PC-3 (cell line): Measurements from ENCODE around the gene KCNK18. TPM values are rescaled to one million over a fixed set of nuclear protein-coding genes. Genes with fewer than 3 reads are reported as not detected.

Experiments used
- ATAC-seq: fragments of 200-7000 bp; cut with Tn5 transposase; 2 replicates; pipeline ENCODE4 v1.9.1; 2020; ENCODE audit warnings: mild to moderate bottlenecking, moderate library complexity
- BruUV-seq: library from RNA; stranded (reverse); fragments of 400-500 nt; replicated peaks from 2 replicates; lab custom pipeline; 2021; lab: Mats Ljungman, UMichigan
- CTCF ChIA-PET: fragments of 300-600 bp; sonication (Branson Sonifier 250); formaldehyde crosslinking; loops from one replicate; lab custom pipeline; 2022; ENCODE audit warnings: antibody characterized with exemption; lab: Charles Lee
- POLR2A ChIA-PET: fragments of 300-600 bp; sonication (Branson Sonifier 250); formaldehyde crosslinking; loops from one replicate; lab custom pipeline; 2022; ENCODE audit warnings: antibody characterized with exemption; ENCODE audit not compliant: unreplicated experiment; lab: Charles Lee
- DNase-seq: peaks from one replicate; pipeline ENCODE4 v3.0.0-alpha.2; 2015
- H2AFZ ChIP-seq: fragments of 300-600 bp; sonication (generic); 2 replicates; pipeline ENCODE4 v1.6.0; 2016; ENCODE audit warnings: antibody characterized with exemption, low read length
- H3F3A ChIP-seq: fragments of 300-600 bp; sonication (generic); one replicate; pipeline ENCODE4 v1.6.0; 2017; ENCODE audit warnings: antibody characterized with exemption, low read length, control low read depth, mild to moderate bottlenecking; ENCODE audit not compliant: unreplicated experiment
- H3K27ac ChIP-seq: fragments of 300-600 bp; sonication (generic); 2 replicates; pipeline ENCODE4 v1.5.1; 2016; ENCODE audit warnings: mild to moderate bottlenecking, low read length
- H3K27me3 ChIP-seq: fragments of 300-600 bp; sonication (generic); 2 replicates; pipeline ENCODE4 v1.6.1; 2016; ENCODE audit warnings: low read length, mixed read lengths
- H3K36me3 ChIP-seq: fragments of 300-600 bp; sonication (generic); 2 replicates; pipeline ENCODE4 v1.6.1; 2016; ENCODE audit warnings: low read depth, mixed run types, low read length, mixed read lengths
- H3K4me1 ChIP-seq: fragments of 300-600 bp; sonication (generic); 2 replicates; pipeline ENCODE4 v1.5.1; 2016; ENCODE audit warnings: low read length; ENCODE audit not compliant: insufficient read depth
- H3K4me2 ChIP-seq: fragments of 300-600 bp; sonication (generic); 2 replicates; pipeline ENCODE4 v1.6.0; 2016; ENCODE audit warnings: low read length
- H3K4me3 ChIP-seq: fragments of 300-600 bp; sonication (generic); 2 replicates; pipeline ENCODE4 v1.5.1; 2016; ENCODE audit warnings: mild to moderate bottlenecking, low read length, mixed read lengths
- H3K79me2 ChIP-seq: fragments of 300-600 bp; sonication (generic); 2 replicates; pipeline ENCODE4 v1.6.1; 2017; ENCODE audit warnings: low read length, mixed read lengths
- H3K9ac ChIP-seq: fragments of 300-600 bp; sonication (generic); 2 replicates; pipeline ENCODE4 v1.6.0; 2016; ENCODE audit warnings: mild to moderate bottlenecking, low read length
- H3K9me2 ChIP-seq: fragments of 300-600 bp; sonication (generic); replicated peaks from 2 replicates; pipeline ENCODE4 v1.6.1; 2016; ENCODE audit warnings: mixed run types, low read length, mixed read lengths
- H3K9me3 ChIP-seq: fragments of 300-600 bp; sonication (generic); 2 replicates; pipeline ENCODE4 v1.6.1; 2016; ENCODE audit warnings: low read length, mixed read lengths
- H4K20me1 ChIP-seq: fragments of 300-600 bp; sonication (generic); 2 replicates; pipeline ENCODE4 v1.6.1; 2016; ENCODE audit warnings: low read length, mixed read lengths
- EZH2 ChIP-seq: fragments of 300-600 bp; sonication (generic); IDR thresholded peaks from one replicate; pipeline ENCODE4 v1.6.1; 2017; ENCODE audit warnings: antibody characterized with exemption, mild to moderate bottlenecking, low read length; ENCODE audit not compliant: unreplicated experiment
- EZH2phosphoT487 ChIP-seq: fragments of 300-600 bp; sonication (generic); IDR thresholded peaks from 2 replicates; pipeline ENCODE4 v1.6.1; 2018; ENCODE audit warnings: mild to moderate bottlenecking, antibody characterized with exemption, low read length, borderline replicate concordance
- intact Hi-C: fragments of 100-400 bp; cut with micrococcal nuclease; formaldehyde crosslinking; loops from 2 replicates; pipeline ENCODE4 v1.9.0; 2023
- total RNA-seq: library from RNA; depleted of rRNA; stranded (reverse); fragments of >200 nt; gene quantifications from 2 replicates; pipeline ENCODE4 v1.2.3, GENCODE V29; 2014
- TF ChIP-seq, protein P1 (sequence below): fragments of 300-600 bp; sonication (generic); conservative IDR thresholded peaks from 2 replicates; pipeline ENCODE4 v1.5.1; 2017; ENCODE audit warnings: antibody characterized with exemption, low read depth, mild to moderate bottlenecking, low read length

Gene KCNK18
- total RNA-seq, 1 experiment from 2014 or later = not detected

DNA sequence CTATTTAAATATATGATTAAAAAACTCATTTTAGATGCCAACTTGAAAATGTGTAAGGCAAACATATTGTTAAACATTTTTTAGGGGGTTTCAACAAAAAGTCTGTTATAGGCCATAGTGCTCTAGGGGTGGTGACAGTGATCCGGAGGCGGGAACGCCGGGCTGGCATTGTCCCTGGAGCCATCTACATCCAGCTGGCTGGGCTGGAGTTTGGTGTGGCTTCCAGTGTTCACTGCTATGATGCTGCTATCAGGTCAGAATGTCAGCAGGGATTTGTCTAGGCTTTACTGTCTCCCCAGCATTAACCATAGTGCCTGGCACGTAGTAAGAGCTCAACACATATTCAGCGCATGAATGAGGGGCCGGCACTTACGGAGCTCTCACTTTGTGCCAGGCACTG is 41.8 kb downstream of the KCNK18 start:
- H3K4me1 ChIP-seq = no peaks in the 10 kb centered on the region
- no peaks in the 10 kb centered on the region for H3F3A ChIP-seq
- ATAC-seq (no peak), DNase-seq (no peak)
- no peaks in the 10 kb centered on the region for H4K20me1 ChIP-seq
- intact Hi-C loops = no loop called here
- BruUV-seq = no TSS peak
- no peak overlapping the region for H3K4me3 ChIP-seq
- H3K4me2 ChIP-seq = no peak overlapping the region
- POLR2A ChIA-PET = no interaction called here
- CTCF ChIA-PET = no interaction called here
- no peak overlapping the region for H3K27ac ChIP-seq
- no peaks in the 10 kb centered on the region for H3K9me3 ChIP-seq
- H3K9me2 ChIP-seq = no peaks in the 10 kb centered on the region
- no peak overlapping the region for H3K9ac ChIP-seq
- no peaks in the 10 kb centered on the region for H3K79me2 ChIP-seq
- H3K27me3 ChIP-seq = peaks cover 10% of the 10 kb centered on the region; the same call in 1 of the 2 replicates
- no peak overlapping the region for H2AFZ ChIP-seq
- H3K36me3 ChIP-seq = no peaks in the 10 kb centered on the region
- TF ChIP-seq EZH2phosphoT487 (no peak), EZH2 (no peak)
- TF ChIP-seq, protein P1, sequence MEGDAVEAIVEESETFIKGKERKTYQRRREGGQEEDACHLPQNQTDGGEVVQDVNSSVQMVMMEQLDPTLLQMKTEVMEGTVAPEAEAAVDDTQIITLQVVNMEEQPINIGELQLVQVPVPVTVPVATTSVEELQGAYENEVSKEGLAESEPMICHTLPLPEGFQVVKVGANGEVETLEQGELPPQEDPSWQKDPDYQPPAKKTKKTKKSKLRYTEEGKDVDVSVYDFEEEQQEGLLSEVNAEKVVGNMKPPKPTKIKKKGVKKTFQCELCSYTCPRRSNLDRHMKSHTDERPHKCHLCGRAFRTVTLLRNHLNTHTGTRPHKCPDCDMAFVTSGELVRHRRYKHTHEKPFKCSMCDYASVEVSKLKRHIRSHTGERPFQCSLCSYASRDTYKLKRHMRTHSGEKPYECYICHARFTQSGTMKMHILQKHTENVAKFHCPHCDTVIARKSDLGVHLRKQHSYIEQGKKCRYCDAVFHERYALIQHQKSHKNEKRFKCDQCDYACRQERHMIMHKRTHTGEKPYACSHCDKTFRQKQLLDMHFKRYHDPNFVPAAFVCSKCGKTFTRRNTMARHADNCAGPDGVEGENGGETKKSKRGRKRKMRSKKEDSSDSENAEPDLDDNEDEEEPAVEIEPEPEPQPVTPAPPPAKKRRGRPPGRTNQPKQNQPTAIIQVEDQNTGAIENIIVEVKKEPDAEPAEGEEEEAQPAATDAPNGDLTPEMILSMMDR = no peak

DNA sequence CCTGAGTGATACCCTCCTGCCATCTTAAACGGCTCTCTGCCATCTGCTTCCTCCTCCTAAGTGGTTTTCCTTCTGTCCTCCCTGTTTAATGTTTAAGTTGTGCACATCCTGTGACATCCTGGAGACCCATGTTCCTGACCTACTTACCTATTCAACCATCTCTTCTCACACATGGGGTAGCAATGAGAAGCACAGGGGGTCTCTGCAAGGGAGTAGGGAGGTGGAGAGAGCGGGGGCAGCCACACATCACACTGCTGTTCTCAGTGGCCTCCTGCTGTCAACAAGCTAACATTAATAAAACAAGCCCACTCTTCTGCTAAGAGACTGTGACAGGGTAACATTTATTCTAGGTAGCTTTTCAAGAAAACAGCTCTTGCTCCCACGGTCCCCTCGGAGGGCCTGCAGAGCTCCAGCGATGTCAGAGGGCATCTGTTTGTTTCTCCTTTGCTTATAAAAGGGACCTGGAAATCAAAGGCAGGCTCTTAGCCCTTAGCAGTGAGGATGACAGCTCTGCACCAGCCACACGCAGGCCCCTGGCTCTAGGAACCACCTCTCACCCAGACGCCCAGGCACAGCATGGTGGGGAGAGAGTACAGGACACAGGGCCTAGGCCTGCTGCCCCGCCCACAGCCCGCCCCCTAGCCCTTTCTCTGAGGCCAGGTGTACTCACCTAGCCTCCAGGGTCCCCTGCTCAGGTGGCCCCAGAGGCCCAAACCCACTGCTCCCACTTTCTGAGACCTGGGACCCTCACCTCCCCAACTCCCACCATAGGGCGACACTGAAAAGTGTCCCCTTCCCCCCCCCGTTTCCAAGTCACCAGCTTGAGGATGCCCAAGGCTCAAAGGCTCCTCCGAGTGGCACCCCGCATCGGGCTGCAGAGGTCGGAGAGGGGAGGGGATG is 42.7 kb downstream of the KCNK18 start:
- H3K4me1 ChIP-seq = no peaks in the 10 kb centered on the region
- ATAC-seq (no peak), DNase-seq (no peak)
- no peaks in the 10 kb centered on the region for H4K20me1 ChIP-seq
- BruUV-seq = no TSS peak
- no peak overlapping the region for H2AFZ ChIP-seq
- no peak overlapping the region for H3K4me3 ChIP-seq
- TF ChIP-seq EZH2phosphoT487 (no peak), EZH2 (no peak)
- TF ChIP-seq, protein P1 = no peak
- no peak overlapping the region for H3K27ac ChIP-seq
- no peaks in the 10 kb centered on the region for H3F3A ChIP-seq
- H3K9me2 ChIP-seq = no peaks in the 10 kb centered on the region
- no peaks in the 10 kb centered on the region for H3K36me3 ChIP-seq
- CTCF ChIA-PET = no interaction called here
- H3K79me2 ChIP-seq = no peaks in the 10 kb centered on the region
- H3K4me2 ChIP-seq = no peak overlapping the region
- intact Hi-C loops = no loop called here
- H3K27me3 ChIP-seq = peaks cover 5% of the 10 kb centered on the region; the same call in 1 of the 2 replicates
- no peak overlapping the region for H3K9ac ChIP-seq
- H3K9me3 ChIP-seq = no peaks in the 10 kb centered on the region
- POLR2A ChIA-PET = no interaction called here
